H9 (cell line): ENCODE measurements around the gene NAA60. TPM values are rescaled to one million over a fixed set of nuclear protein-coding genes. Genes with fewer than 3 reads are reported as not detected.
A peak's percentile ranks its signal among the peaks of the same experiment; 100 is the strongest.

Experiments
- DNase-seq: peaks from one replicate; pipeline ENCODE4 v3.0.0-alpha.2; 2017
- H2AFZ ChIP-seq: one replicate; pipeline ENCODE4 v1.6.1; 2013; ENCODE audit warnings: mild to moderate bottlenecking, low read length, control low read depth, moderate library complexity
- H2AK5ac ChIP-seq: 2 replicates; pipeline ENCODE4 v1.6.1; 2013; ENCODE audit warnings: low read length, control low read depth, mixed read lengths; ENCODE audit not compliant: insufficient read length
- H2BK120ac ChIP-seq: one replicate; pipeline ENCODE4 v1.6.1; 2013; ENCODE audit warnings: low read depth, mild to moderate bottlenecking, low read length, control low read depth, inconsistent platforms; ENCODE audit not compliant: poor library complexity, severe bottlenecking
- H2BK12ac ChIP-seq: 2 replicates; pipeline ENCODE4 v1.6.1; 2013; ENCODE audit warnings: low read length, control low read depth, mixed read lengths, low read depth; ENCODE audit not compliant: insufficient read length
- H2BK15ac ChIP-seq: 2 replicates; pipeline ENCODE4 v1.6.1; 2013; ENCODE audit warnings: low read depth, low read length, control low read depth
- H2BK20ac ChIP-seq: one replicate; pipeline ENCODE4 v1.6.1; 2013; ENCODE audit warnings: low read depth, mild to moderate bottlenecking, low read length, control low read depth, inconsistent platforms; ENCODE audit not compliant: poor library complexity, severe bottlenecking
- H2BK5ac ChIP-seq: 2 replicates; pipeline ENCODE4 v1.6.1; 2013; ENCODE audit warnings: low read length, control low read depth, mixed read lengths; ENCODE audit not compliant: insufficient read length
- H3K14ac ChIP-seq: 2 replicates; pipeline ENCODE4 v1.6.1; 2013; ENCODE audit warnings: low read length, control low read depth; ENCODE audit not compliant: insufficient read depth
- H3K18ac ChIP-seq: 2 replicates; pipeline ENCODE4 v1.6.1; 2013; ENCODE audit warnings: low read depth, mild to moderate bottlenecking, mixed read lengths, low read length, control low read depth; ENCODE audit not compliant: insufficient read length
- H3K23ac ChIP-seq: 2 replicates; pipeline ENCODE4 v1.6.1; 2013; ENCODE audit warnings: low read length, control low read depth, mixed read lengths, low read depth; ENCODE audit not compliant: insufficient read length
- H3K23me2 ChIP-seq: 2 replicates; pipeline ENCODE4 v1.6.1; 2013; ENCODE audit warnings: low read depth, mild to moderate bottlenecking, mixed read lengths, low read length, control low read depth; ENCODE audit not compliant: insufficient read length, poor library complexity, severe bottlenecking
- H3K27ac ChIP-seq: 2 replicates; pipeline ENCODE4 v1.5.1; 2013; ENCODE audit warnings: low read length, control low read depth, mixed read lengths, low read depth; ENCODE audit not compliant: insufficient read length
- H3K27me3 ChIP-seq: 2 replicates; pipeline ENCODE4 v1.6.1; 2013; ENCODE audit warnings: low read length, control low read depth, inconsistent platforms; ENCODE audit not compliant: insufficient read depth
- H3K4ac ChIP-seq: 2 replicates; pipeline ENCODE4 v1.6.1; 2013; ENCODE audit warnings: low read depth, mild to moderate bottlenecking, control low read depth, inconsistent platforms, low read length, moderate library complexity
- H3K4me1 ChIP-seq: 2 replicates; pipeline ENCODE4 v1.6.1; 2013; ENCODE audit warnings: low read length, control low read depth, inconsistent platforms; ENCODE audit not compliant: insufficient read depth
- H3K4me2 ChIP-seq: 2 replicates; pipeline ENCODE4 v1.6.1; 2013; ENCODE audit warnings: low read length, control low read depth, mixed read lengths; ENCODE audit not compliant: insufficient read length, insufficient read depth
- H3K56ac ChIP-seq: 2 replicates; pipeline ENCODE4 v1.6.1; 2013; ENCODE audit warnings: low read depth, mild to moderate bottlenecking, mixed read lengths, low read length, control low read depth; ENCODE audit not compliant: insufficient read length
- H3K79me1 ChIP-seq: 2 replicates; pipeline ENCODE4 v1.6.1; 2013; ENCODE audit warnings: low read depth, mild to moderate bottlenecking, moderate library complexity, low read length, control low read depth, inconsistent platforms; ENCODE audit not compliant: insufficient read depth, poor library complexity, severe bottlenecking
- H3K79me2 ChIP-seq: 2 replicates; pipeline ENCODE4 v1.6.1; 2013; ENCODE audit warnings: low read length, control low read depth, inconsistent platforms; ENCODE audit not compliant: insufficient read depth
- H3K9ac ChIP-seq: 2 replicates; pipeline ENCODE4 v1.6.1; 2013; ENCODE audit warnings: low read length, control low read depth, mixed read lengths; ENCODE audit not compliant: insufficient read length; ENCODE audit errors: extremely low read depth
- H3K9me3 ChIP-seq: one replicate; pipeline ENCODE4 v1.6.1; 2013; ENCODE audit warnings: low read depth, low read length, inconsistent platforms; ENCODE audit not compliant: control insufficient read depth
- H3T11ph ChIP-seq: one replicate; pipeline ENCODE4 v1.6.1; 2013; ENCODE audit warnings: mild to moderate bottlenecking, low read length, control low read depth, inconsistent platforms
- H4K20me1 ChIP-seq: one replicate; pipeline ENCODE4 v1.6.1; 2013; ENCODE audit not compliant: control insufficient read depth, insufficient read length, insufficient read depth
- H4K5ac ChIP-seq: 2 replicates; pipeline ENCODE4 v1.6.1; 2013; ENCODE audit warnings: low read depth, mild to moderate bottlenecking, mixed read lengths, low read length, control low read depth; ENCODE audit not compliant: insufficient read length
- H4K8ac ChIP-seq: replicated peaks from 2 replicates; pipeline ENCODE4 v1.6.1; 2013; ENCODE audit warnings: low read length, control low read depth, mixed read lengths, low read depth; ENCODE audit not compliant: insufficient read length
- H4K91ac ChIP-seq: 2 replicates; pipeline ENCODE4 v1.6.1; 2013; ENCODE audit warnings: low read depth, mild to moderate bottlenecking, moderate library complexity, mixed read lengths, low read length, control low read depth; ENCODE audit not compliant: insufficient read length
- H3K27ac Mint-ChIP-seq, 3 experiments: 2 replicates in 2 of 3; 3 replicates in 1 of 3; pipeline ENCODE4 v1.8.0; 2020 to 2021; ENCODE audit warnings: mixed read lengths in 3 of 3, mild to moderate bottlenecking in 1 of 3, moderate library complexity in 1 of 3
- H3K27me3 Mint-ChIP-seq: 2 replicates; pipeline ENCODE4 v1.8.0; 2021; ENCODE audit warnings: low read depth, mild to moderate bottlenecking, moderate library complexity, mixed read lengths
- H3K36me3 Mint-ChIP-seq, 3 experiments: 2 replicates in 2 of 3; 3 replicates in 1 of 3; pipeline ENCODE4 v1.8.0; 2020 to 2021; ENCODE audit warnings: low read depth in 3 of 3, mixed read lengths in 3 of 3; ENCODE audit not compliant: insufficient read depth in 1 of 3
- H3K4me1 Mint-ChIP-seq, 2 experiments: 2 replicates each; pipeline ENCODE4 v1.8.0; 2020; ENCODE audit warnings: mixed read lengths in 2 of 2
- H3K4me3 Mint-ChIP-seq, 2 experiments: 2 replicates in 1 of 2; 3 replicates in 1 of 2; pipeline ENCODE4 v1.8.0; 2020 to 2021; ENCODE audit warnings: mild to moderate bottlenecking in 2 of 2, mixed read lengths in 2 of 2, moderate library complexity in 1 of 2
- H3K9me3 Mint-ChIP-seq, 2 experiments: 2 replicates in 1 of 2; 3 replicates in 1 of 2; pipeline ENCODE4 v1.8.0; 2020; ENCODE audit warnings: mild to moderate bottlenecking in 2 of 2, mixed read lengths in 2 of 2, moderate library complexity in 1 of 2
- CTCF ChIP-seq: fragments of 200-600 bp; sonication (generic); conservative IDR thresholded peaks from 3 replicates; pipeline ENCODE4 v1.8.0; 2021; ENCODE audit warnings: antibody characterized with exemption, mild to moderate bottlenecking
- WGBS: extraction: QIAGEN DNeasy Blood & Tissue Kit; methylation state at CpG from one replicate; pipeline ENCODE4 v1.1.7; 2013; ENCODE audit warnings: missing lambda C conversion rate, low lambda C conversion rate, mixed read lengths; ENCODE audit not compliant: insufficient read length; ENCODE audit errors: extremely low coverage; 5-methylcytosine and 5-hydroxymethylcytosine counted together
- total RNA-seq: library from RNA; stranded (reverse); gene quantifications from 2 replicates; pipeline ENCODE4 v1.2.1, GENCODE V29; 2021

Gene NAA60
- total RNA-seq, 1 experiment from 2014 or later: 49.3 TPM

DNA sequence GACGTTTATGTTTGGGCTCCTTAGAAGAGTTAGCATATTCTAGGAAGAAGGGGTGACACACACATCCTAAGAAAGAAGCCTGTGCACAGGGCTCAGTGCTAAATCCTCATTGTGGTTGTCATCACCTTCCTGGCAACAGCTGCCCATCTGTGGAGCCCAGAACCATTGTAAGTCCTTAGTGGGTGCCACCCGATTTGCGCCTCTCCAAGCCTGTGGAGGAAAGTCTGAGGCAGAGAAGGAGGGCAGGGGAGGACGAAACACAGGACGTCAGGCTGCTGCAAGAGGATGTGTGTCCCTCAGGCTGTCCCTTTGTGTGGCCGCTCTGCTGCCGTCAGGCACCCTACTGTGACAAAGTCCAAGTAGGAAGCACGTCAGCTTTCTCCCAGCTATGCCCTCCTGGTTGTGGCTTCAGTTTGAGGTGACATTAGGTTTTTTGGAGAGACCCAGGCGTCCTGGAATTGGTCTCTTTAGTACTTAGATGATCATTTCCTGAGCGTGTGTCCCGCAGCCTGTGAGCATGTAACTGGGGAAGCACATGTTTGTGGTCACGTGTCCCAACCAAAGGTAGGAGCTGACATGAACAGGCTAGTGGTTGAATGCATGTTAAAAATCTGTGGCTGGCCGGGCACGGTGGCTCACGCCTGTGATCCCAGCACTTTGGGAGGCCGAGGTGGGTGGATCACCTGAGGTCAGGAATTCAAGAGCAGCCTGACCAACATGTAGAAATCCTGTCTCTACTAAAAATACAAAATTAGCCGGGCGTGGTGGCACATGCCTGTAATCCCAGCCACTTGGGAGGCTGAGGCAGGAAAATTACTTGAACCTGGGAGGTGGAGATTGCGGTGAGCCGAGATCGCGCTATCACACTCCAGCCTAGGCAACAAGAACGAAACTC lies 68.1 kb downstream of the NAA60 start:
- Histone ChIP-seq H2BK12ac (no peak overlapping the region), H3K27me3 (no peaks in the 10 kb centered on the region), H4K91ac (no peak overlapping the region), H4K20me1 (no peaks in the 10 kb centered on the region), H2AK5ac (no peak overlapping the region), H4K8ac (no peak overlapping the region), H3K18ac (no peak overlapping the region), H4K5ac (no peak overlapping the region), H3K4me2 (no peak overlapping the region), H3K79me2 (no peaks in the 10 kb centered on the region), H2BK5ac (no peak overlapping the region), H2BK120ac (no peak overlapping the region), H3K14ac (no peak overlapping the region), H3K23ac (no peak overlapping the region), H3K56ac (no peak overlapping the region), H3K79me1 (no peaks in the 10 kb centered on the region), H2AFZ (no peak overlapping the region), H3K4me1 (no peaks in the 10 kb centered on the region), H3T11ph (no peak overlapping the region), H3K9ac (no peak overlapping the region), H3K23me2 (no peaks in the 10 kb centered on the region), H3K27ac (no peak overlapping the region), H3K9me3 (no peaks in the 10 kb centered on the region), H2BK15ac (no peak overlapping the region), H3K4ac (no peak overlapping the region), H2BK20ac (no peak overlapping the region)
- TF ChIP-seq CTCF: no peak
- H3K36me3 Mint-ChIP-seq: peaks cover 24 to 65% (median 49%) of the 10 kb centered on the region in 3 experiments; a peak in 6 of 7 replicates
- H3K9me3 Mint-ChIP-seq: no peaks in the 10 kb centered on the region
- DNase-seq: peak; percentile 24
- no peaks in the 10 kb centered on the region for H3K27me3 Mint-ChIP-seq
- peak overlapping the region in 2 of 3 experiments; percentile 76 to 77; a peak in 2 of 7 replicates for H3K27ac Mint-ChIP-seq
- no peak overlapping the region for H3K4me3 Mint-ChIP-seq
- H3K4me1 Mint-ChIP-seq: peaks cover 0 to 4% of the 10 kb centered on the region in 2 experiments; a peak in 2 of 4 replicates
- WGBS: no CpG with 5 or more reads among the region's 23 CpGs
